Activated CD4-positive, alpha-beta T cell treated with anti-CD3 and anti-CD28 coated beads, Interleukin-2, Interleukin-6, amounts not matched to agents 100 ng/mL and 50 ng/mL, durations not matched to agents 16 hours and 8 hours (primary cell): Measurements from ENCODE around the gene IMPA2.
A peak's percentile ranks its signal among the peaks of the same experiment; 100 is the strongest.
"Not testable (repeated sequence)": the region's sequence is repeated elsewhere in the genome, so short reads cannot be mapped to it uniquely, and the experiment has no call there.

ENCODE experiments used
- DNase-seq: peaks from one replicate; pipeline ENCODE4 v3.0.0-alpha.2; 2020

IMPA2 gene

GRCh38 chr18:11963991-11964484 is 17.3 kb upstream of the IMPA2 start:
- DNase-seq: no peak

- no peak for DNase-seq
These were observed 11.1 kb upstream of the IMPA2 start for GRCh38 chr18:11969904-11970835.

GRCh38 chr18:11970836-11971226 is 10.5 kb upstream of the IMPA2 start:
- DNase-seq: not testable (repeated sequence)

- DNase-seq: no peak
These were observed 8.7 kb upstream of the IMPA2 start for GRCh38 chr18:11972371-11973174.

GRCh38 chr18:11974741-11975325 is 6.5 kb upstream of the IMPA2 start:
- no peak for DNase-seq

GRCh38 chr18:11975723-11976122 is 5.6 kb upstream of the IMPA2 start:
- DNase-seq: no peak

DNA sequence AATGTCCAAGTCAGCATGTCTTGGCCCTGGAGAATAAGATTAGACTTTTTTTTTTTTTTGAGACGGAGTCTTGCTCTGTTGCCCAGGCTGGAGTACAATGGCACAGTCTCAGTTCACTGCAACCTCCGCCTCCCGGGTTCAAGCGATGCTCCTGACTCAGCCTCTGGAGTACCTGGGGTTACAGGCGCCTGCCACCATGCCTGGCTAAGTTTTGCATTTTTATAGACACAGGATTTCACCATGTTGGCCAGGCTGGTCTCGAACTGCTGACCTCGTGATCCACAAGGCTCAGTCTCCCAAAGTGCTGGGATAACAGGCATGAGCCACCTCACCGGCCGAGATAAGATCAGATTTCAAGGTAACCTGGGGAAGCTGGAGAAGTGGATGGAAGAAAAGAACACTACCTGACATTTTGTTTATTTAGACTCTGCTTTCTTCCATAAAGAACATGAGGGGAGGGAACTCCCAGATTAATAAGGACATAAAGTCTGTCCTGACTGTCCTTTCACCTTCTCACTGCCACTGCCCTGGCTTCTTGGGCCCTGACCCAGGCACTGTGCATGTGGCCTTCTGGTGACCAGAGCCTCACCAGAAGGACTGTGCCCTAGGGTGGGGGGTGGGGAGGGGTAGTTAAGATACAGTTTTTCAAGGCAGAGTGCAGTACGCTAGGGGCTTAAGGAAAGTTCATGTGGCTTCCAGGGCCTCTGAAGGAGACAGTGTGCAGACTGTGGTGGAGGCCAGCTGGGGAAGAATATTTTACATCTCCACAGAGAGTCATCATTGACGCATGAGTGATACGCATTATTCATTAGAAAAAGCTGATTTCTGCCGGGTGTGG is 4.8 kb upstream of the IMPA2 start:
- no peak for DNase-seq

GRCh38 chr18:11977153-11977466 is 4.2 kb upstream of the IMPA2 start:
- no peak for DNase-seq

DNA sequence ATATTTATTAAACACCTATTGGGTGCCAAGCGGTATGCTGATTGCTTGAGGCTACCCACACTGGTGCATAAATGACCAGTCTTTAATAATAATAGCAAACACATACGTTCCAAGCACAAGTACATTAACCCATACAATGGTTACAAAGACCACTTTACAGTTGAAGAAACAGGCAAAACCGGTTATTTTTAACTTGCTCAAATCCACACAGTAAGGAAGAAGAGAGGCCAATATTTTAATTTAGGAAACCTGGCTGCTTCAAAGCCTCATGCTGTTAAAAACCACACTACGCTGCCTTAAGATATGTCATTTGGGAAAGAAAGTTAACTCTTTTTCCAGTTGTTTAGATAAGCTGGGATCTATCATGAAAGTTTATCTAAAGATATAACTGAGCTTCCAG is 2.4 kb upstream of the IMPA2 start:
- no peak for DNase-seq

DNA sequence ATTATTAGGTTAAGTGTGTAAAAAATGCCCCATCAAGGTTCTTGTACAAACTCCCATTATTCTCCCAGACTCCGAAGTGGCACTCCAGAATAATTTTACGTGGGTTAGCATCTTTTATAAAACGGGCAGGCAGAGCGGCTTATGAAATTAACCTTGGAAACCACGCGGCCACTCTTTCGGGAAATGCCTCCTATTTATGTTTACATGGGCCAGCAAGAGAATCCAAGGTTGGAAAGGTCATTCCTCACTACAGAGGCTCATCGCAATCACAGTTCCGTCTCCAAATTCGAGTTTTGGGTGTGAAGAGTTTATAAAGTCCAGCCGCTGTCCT is 1.2 kb upstream of the IMPA2 start:
- no peak for DNase-seq

- peak; percentile 99 for DNase-seq
These were observed 664 bp upstream of the IMPA2 start for GRCh38 chr18:11980494-11981191.

DNA sequence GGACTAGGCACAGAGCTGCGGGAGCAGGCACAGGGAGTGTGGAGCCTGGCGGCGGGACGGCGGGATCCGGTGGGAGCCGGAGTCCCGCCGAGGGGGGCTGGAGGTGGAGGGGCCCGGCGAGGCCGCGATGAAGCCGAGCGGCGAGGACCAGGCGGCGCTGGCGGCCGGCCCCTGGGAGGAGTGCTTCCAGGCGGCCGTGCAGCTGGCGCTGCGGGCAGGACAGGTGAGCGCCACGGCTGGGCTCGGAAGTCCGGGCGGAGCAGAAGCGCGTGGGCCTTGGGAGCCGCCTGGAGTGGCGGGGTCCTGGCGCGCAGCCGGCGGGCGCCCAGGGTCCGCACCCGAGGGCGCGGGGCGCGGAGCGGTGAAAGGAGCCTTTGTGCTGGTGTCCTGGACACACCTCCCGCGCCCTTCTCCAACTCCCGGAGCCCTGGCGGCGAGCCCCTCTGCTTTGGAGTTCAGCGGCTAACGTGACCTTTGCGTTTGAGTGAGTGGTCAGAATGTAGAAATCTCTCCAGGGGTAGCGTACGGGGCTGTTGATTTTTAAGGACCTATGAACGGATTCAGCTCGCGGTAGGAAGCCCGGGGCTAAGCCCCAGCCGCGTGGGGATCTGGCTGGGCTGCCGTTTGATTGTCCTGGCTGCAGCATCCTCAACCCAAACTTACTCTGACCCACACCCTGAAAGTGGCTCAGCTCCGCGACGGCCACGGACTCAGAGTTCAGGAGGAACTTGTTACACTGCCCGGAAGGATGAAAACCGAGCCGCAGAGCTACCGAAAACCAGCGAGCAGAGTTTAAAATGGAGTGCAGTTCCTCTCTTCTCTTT is 448 bp downstream of the IMPA2 start:
- peak; percentile 32 for DNase-seq

DNA sequence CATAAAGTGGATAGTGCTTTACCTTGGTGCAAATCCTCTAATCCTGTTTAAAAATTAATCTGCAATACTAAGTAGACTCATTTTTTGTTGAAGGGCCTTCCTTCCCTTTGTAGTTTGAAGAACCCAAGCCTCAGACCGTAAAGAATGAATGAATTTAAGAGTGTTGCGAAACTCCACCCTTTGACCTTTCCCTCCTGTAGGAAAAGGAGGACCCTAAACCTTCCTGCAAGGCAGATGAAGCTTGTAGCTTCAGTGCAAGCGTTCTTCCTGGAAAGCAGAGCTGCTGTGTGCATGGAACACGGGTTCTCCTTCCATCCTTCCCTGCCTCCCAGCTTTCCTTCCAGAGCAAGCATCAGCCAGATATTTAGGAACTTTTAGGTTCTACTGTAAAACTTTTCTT is 1.7 kb downstream of the IMPA2 start:
- no peak for DNase-seq

DNA sequence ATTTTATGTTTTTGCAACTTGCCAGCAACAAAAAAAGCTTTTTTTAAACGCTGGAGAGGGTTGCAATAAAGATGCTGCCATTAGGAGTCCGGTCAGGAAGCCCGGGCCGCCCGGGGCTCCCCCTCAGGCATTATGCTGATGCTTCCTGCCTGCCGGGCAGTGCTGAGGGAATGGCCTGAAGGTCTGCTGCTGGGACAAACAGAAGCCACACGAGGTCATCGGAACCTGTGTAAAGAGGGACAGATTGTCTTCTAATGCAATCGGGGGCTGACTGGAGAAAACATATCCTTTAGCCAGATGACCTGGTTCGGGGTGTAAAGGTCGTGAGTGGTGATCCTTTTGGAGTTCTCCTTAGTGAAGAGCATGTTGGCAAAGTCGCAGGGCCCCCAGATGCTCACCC is 2.3 kb downstream of the IMPA2 start:
- DNase-seq: no peak

GRCh38 chr18:11984091-11984490 is 2.8 kb downstream of the IMPA2 start:
- no peak for DNase-seq

- DNase-seq: no peak
These were observed 4.3 kb downstream of the IMPA2 start for GRCh38 chr18:11985586-11985985.

DNA sequence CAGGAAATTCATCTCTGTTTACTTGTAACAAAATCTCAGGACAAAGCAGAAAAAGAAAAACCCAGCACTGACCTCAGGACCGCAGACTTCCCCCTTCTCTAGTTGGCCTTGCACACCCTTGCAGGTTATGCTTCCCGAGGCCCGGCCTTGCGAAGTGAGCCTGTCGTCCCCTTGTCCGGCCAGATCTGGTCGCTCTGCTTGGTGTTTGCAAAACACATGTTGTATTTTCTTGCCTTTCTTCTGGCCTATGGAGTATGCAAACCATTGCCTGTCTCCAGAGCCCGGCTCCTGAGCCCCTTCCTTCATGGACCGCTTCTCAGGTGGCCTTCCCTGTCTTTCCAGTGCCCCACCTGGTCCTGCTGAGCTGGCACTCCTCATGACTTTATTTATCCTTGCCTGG is 4.8 kb downstream of the IMPA2 start:
- no peak for DNase-seq

- DNase-seq: no peak
These were observed 6.2 kb downstream of the IMPA2 start for GRCh38 chr18:11987527-11987926.

- DNase-seq: no peak
These were observed 7.9 kb downstream of the IMPA2 start for GRCh38 chr18:11989174-11989573.

GRCh38 chr18:11989966-11990380 is 8.7 kb downstream of the IMPA2 start:
- no peak for DNase-seq

DNA sequence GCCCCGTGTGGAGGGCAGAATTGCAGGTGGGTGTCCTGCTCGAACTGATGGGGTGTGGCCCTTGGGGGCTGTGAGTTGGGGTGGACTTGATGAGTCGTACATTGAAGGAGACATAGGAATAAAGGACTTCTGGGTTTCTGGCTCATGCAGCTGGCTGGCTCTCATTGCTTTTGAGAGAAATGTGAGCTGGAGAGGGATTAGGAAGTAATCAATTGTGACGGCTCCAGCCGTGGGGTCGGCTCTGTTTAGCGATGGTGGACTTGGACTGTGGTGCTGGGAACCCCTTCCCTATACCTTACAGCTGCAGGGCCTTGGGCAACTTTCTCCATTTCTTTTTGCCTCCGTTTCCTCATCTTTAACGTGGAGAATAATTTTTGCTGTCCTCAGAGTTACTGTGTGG is 9.2 kb downstream of the IMPA2 start:
- DNase-seq: no peak
